HepG2 (cell line): Measurements from ENCODE around the gene AXIN2. TPM values are rescaled to one million over a fixed set of nuclear protein-coding genes. Genes with fewer than 3 reads are reported as not detected.

Source experiments
- ERF ChIP-seq: IDR thresholded peaks from 2 replicates; pipeline ENCODE4 v1.6.1; 2018; ENCODE audit warnings: missing biosample characterization, missing genetic modification reagents
- HOXD1 ChIP-seq: sonication (generic); formaldehyde crosslinking; IDR thresholded peaks from 2 replicates; pipeline ENCODE4 v1.5.0; 2020; ENCODE audit warnings: missing genetic modification reagents
- KAT2B ChIP-seq: fragments of 150-350 bp; IDR thresholded peaks from 2 replicates; pipeline ENCODE4 v1.6.1; 2014; ENCODE audit warnings: low read depth, low read length, borderline replicate concordance
- MAFF ChIP-seq: IDR thresholded peaks from 2 replicates; pipeline ENCODE4 v1.6.1; 2011; ENCODE audit warnings: low read depth, low read length, improper control_type of control experiment
- MED1 ChIP-seq: sonication (generic); formaldehyde crosslinking; IDR thresholded peaks from 2 replicates; pipeline ENCODE4 v1.4.0; 2020; ENCODE audit warnings: missing genetic modification reagents
- NR3C1 ChIP-seq: sonication (generic); formaldehyde crosslinking; IDR thresholded peaks from 2 replicates; pipeline ENCODE4 v1.4.0; 2020; ENCODE audit warnings: missing genetic modification reagents
- SMARCC2 ChIP-seq: fragments of 450-650 bp; IDR thresholded peaks from 2 replicates; pipeline ENCODE4 v1.6.1; 2017; ENCODE audit warnings: antibody characterized with exemption, mild to moderate bottlenecking
- SMYD3 ChIP-seq: sonication (generic); formaldehyde crosslinking; IDR thresholded peaks from 2 replicates; pipeline ENCODE4 v1.8.1; 2023; ENCODE audit warnings: mild to moderate bottlenecking, missing genetic modification reagents
- SNAPC2 ChIP-seq: sonication (generic); formaldehyde crosslinking; IDR thresholded peaks from 2 replicates; pipeline ENCODE4 v1.8.1; 2022; ENCODE audit warnings: mild to moderate bottlenecking, missing genetic modification reagents
- SPEN ChIP-seq: sonication (generic); formaldehyde crosslinking; IDR thresholded peaks from 2 replicates; pipeline ENCODE4 v1.5.1; 2020; ENCODE audit warnings: low read depth, mild to moderate bottlenecking, missing genetic modification reagents
- ZNF367 ChIP-seq: sonication (generic); formaldehyde crosslinking; IDR thresholded peaks from 2 replicates; pipeline ENCODE4 v1.4.0; 2020; ENCODE audit warnings: missing genetic modification reagents, borderline replicate concordance
- ZNF777 ChIP-seq: sonication (generic); formaldehyde crosslinking; IDR thresholded peaks from 2 replicates; pipeline ENCODE4 v1.4.0; 2020; ENCODE audit warnings: missing genetic modification reagents
- polyA plus RNA-seq, 8 experiments: library from polyadenylated mRNA; depleted of rRNA in 3 of 8; stranded (reverse) in 7 of 8; unstranded in 1 of 8; fragments of >200 nt; fragmentation: Illumina TruSeq in 4 of 8; extraction: Trizol in 4 of 8; gene quantifications; 2 replicates each; pipeline versions ENCODE4 v1.2.1 to v1.2.3, GENCODE V29; 2011 to 2016; ENCODE audit warnings: low read depth in 4 of 8, missing spikeins in 1 of 8, mixed read lengths in 1 of 8; ENCODE audit not compliant: insufficient read depth in 1 of 8
- total RNA-seq, 5 experiments: library from RNA; depleted of rRNA; stranded (reverse); fragments of >200 nt; fragmentation: Illumina TruSeq; extraction: Trizol; gene quantifications; 2 replicates each; pipeline ENCODE4 v1.2.3, GENCODE V29; 2016; ENCODE audit warnings: low read depth in 1 of 5
- TF ChIP-seq, protein P1 (sequence below): sonication (generic); formaldehyde crosslinking; IDR thresholded peaks from 2 replicates; pipeline ENCODE4 v1.4.0; 2020; ENCODE audit warnings: missing genetic modification reagents
- TF ChIP-seq, protein P2 (sequence below): sonication (generic); formaldehyde crosslinking; IDR thresholded peaks from 2 replicates; pipeline ENCODE4 v1.4.0; 2020; ENCODE audit warnings: missing genetic modification reagents
- TF ChIP-seq, protein P3 (sequence below): sonication (generic); formaldehyde crosslinking; IDR thresholded peaks from 2 replicates; pipeline ENCODE4 v1.9.0; 2021; ENCODE audit warnings: mild to moderate bottlenecking, missing genetic modification reagents

AXIN2 gene
- total and polyA plus RNA-seq, 2 of the 13 experiments (the other 11 are each of a cell fraction or from before 2014, with no cell fraction given): 58.6 to 63.4 TPM

DNA sequence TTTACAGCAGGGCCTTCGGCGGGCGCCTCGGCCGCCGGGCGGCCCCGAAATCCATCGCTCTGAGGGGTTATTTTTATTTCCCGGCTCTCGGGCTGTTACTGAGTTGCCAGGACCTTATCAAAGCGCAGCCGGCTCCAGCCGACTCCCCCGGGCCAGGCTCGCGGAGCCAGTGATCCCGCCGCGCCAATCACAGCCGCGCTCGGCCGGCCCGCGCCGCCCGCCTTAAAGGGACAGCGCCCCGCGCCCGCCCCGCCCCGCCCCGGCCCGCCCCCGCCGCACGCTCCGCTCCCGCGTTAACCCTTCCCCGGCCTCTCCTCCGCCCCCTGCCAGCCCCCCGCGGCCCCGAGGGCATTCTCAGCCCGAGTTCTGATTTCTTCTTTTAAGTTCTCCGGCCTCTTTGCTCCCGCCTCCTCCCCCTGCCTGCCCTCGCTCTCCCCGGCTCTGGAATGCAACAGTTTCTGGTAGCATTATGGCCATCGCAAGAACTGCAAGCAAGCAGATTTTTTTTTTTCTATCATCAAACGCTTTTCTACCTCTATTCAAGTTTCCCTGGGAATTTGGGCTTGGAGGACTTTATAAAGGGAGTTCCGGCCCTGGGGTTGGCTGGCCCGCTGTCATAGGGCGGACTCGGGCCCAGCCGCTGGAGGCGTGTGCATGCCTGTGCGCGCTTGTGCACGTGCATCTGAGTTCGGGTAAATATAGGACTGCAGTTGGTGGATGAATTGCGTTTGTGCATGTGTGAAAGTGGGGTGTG is at the start of gene AXIN2 (continued):
- TF ChIP-seq, protein P1, sequence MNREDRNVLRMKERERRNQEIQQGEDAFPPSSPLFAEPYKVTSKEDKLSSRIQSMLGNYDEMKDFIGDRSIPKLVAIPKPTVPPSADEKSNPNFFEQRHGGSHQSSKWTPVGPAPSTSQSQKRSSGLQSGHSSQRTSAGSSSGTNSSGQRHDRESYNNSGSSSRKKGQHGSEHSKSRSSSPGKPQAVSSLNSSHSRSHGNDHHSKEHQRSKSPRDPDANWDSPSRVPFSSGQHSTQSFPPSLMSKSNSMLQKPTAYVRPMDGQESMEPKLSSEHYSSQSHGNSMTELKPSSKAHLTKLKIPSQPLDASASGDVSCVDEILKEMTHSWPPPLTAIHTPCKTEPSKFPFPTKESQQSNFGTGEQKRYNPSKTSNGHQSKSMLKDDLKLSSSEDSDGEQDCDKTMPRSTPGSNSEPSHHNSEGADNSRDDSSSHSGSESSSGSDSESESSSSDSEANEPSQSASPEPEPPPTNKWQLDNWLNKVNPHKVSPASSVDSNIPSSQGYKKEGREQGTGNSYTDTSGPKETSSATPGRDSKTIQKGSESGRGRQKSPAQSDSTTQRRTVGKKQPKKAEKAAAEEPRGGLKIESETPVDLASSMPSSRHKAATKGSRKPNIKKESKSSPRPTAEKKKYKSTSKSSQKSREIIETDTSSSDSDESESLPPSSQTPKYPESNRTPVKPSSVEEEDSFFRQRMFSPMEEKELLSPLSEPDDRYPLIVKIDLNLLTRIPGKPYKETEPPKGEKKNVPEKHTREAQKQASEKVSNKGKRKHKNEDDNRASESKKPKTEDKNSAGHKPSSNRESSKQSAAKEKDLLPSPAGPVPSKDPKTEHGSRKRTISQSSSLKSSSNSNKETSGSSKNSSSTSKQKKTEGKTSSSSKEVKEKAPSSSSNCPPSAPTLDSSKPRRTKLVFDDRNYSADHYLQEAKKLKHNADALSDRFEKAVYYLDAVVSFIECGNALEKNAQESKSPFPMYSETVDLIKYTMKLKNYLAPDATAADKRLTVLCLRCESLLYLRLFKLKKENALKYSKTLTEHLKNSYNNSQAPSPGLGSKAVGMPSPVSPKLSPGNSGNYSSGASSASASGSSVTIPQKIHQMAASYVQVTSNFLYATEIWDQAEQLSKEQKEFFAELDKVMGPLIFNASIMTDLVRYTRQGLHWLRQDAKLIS (CRISPR knock-in tag): no peak
- TF ChIP-seq SNAPC2 (CRISPR knock-in tag): peak; percentile 94
- peak; percentile 92 for TF ChIP-seq MAFF
- 0 out of 2 replicates have a peak, but pooled peaks have one; percentile 77 for TF ChIP-seq HOXD1 (CRISPR knock-in tag)
- peak; percentile 93 for TF ChIP-seq SMYD3 (CRISPR knock-in tag)
- TF ChIP-seq ERF (CRISPR knock-in tag): peak; percentile 46; the same call in 1 of the 2 replicates
- peak; percentile 96 for TF ChIP-seq ZNF367 (CRISPR knock-in tag)
- no peak for TF ChIP-seq SMARCC2
- TF ChIP-seq, protein P2, sequence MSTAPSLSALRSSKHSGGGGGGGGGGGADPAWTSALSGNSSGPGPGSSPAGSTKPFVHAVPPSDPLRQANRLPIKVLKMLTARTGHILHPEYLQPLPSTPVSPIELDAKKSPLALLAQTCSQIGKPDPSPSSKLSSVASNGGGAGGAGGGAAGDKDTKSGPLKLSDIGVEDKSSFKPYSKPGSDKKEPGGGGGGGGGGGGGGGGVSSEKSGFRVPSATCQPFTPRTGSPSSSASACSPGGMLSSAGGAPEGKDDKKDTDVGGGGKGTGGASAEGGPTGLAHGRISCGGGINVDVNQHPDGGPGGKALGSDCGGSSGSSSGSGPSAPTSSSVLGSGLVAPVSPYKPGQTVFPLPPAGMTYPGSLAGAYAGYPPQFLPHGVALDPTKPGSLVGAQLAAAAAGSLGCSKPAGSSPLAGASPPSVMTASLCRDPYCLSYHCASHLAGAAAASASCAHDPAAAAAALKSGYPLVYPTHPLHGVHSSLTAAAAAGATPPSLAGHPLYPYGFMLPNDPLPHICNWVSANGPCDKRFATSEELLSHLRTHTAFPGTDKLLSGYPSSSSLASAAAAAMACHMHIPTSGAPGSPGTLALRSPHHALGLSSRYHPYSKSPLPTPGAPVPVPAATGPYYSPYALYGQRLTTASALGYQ: peak; percentile 78
- TF ChIP-seq, protein P3, sequence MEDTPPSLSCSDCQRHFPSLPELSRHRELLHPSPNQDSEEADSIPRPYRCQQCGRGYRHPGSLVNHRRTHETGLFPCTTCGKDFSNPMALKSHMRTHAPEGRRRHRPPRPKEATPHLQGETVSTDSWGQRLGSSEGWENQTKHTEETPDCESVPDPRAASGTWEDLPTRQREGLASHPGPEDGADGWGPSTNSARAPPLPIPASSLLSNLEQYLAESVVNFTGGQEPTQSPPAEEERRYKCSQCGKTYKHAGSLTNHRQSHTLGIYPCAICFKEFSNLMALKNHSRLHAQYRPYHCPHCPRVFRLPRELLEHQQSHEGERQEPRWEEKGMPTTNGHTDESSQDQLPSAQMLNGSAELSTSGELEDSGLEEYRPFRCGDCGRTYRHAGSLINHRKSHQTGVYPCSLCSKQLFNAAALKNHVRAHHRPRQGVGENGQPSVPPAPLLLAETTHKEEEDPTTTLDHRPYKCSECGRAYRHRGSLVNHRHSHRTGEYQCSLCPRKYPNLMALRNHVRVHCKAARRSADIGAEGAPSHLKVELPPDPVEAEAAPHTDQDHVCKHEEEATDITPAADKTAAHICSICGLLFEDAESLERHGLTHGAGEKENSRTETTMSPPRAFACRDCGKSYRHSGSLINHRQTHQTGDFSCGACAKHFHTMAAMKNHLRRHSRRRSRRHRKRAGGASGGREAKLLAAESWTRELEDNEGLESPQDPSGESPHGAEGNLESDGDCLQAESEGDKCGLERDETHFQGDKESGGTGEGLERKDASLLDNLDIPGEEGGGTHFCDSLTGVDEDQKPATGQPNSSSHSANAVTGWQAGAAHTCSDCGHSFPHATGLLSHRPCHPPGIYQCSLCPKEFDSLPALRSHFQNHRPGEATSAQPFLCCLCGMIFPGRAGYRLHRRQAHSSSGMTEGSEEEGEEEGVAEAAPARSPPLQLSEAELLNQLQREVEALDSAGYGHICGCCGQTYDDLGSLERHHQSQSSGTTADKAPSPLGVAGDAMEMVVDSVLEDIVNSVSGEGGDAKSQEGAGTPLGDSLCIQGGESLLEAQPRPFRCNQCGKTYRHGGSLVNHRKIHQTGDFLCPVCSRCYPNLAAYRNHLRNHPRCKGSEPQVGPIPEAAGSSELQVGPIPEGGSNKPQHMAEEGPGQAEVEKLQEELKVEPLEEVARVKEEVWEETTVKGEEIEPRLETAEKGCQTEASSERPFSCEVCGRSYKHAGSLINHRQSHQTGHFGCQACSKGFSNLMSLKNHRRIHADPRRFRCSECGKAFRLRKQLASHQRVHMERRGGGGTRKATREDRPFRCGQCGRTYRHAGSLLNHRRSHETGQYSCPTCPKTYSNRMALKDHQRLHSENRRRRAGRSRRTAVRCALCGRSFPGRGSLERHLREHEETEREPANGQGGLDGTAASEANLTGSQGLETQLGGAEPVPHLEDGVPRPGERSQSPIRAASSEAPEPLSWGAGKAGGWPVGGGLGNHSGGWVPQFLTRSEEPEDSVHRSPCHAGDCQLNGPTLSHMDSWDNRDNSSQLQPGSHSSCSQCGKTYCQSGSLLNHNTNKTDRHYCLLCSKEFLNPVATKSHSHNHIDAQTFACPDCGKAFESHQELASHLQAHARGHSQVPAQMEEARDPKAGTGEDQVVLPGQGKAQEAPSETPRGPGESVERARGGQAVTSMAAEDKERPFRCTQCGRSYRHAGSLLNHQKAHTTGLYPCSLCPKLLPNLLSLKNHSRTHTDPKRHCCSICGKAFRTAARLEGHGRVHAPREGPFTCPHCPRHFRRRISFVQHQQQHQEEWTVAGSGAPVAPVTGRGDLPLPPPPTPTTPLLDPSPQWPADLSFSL (CRISPR knock-in tag): no peak
- TF ChIP-seq KAT2B: no peak
- no peak for TF ChIP-seq NR3C1 (CRISPR knock-in tag)
- peak; percentile 64 for TF ChIP-seq MED1 (CRISPR knock-in tag)
- TF ChIP-seq SPEN (CRISPR knock-in tag): peak; percentile 90; the same call in 1 of the 2 replicates
- peak; percentile 75; the same call in 1 of the 2 replicates for TF ChIP-seq ZNF777
